H9 (cell line): Measurements from ENCODE around the gene NPFF. TPM values are rescaled to one million over a fixed set of nuclear protein-coding genes. Genes with fewer than 3 reads are reported as not detected.
A peak's percentile ranks its signal among the peaks of the same experiment; 100 is the strongest.

Source experiments
- DNase-seq: peaks from one replicate; pipeline ENCODE4 v3.0.0-alpha.2; 2017
- H2AFZ ChIP-seq: one replicate; pipeline ENCODE4 v1.6.1; 2013; ENCODE audit warnings: mild to moderate bottlenecking, low read length, control low read depth, moderate library complexity
- H2AK5ac ChIP-seq: 2 replicates; pipeline ENCODE4 v1.6.1; 2013; ENCODE audit warnings: low read length, control low read depth, mixed read lengths; ENCODE audit not compliant: insufficient read length
- H2BK120ac ChIP-seq: one replicate; pipeline ENCODE4 v1.6.1; 2013; ENCODE audit warnings: low read depth, mild to moderate bottlenecking, low read length, control low read depth, inconsistent platforms; ENCODE audit not compliant: poor library complexity, severe bottlenecking
- H2BK12ac ChIP-seq: 2 replicates; pipeline ENCODE4 v1.6.1; 2013; ENCODE audit warnings: low read length, control low read depth, mixed read lengths, low read depth; ENCODE audit not compliant: insufficient read length
- H2BK15ac ChIP-seq: 2 replicates; pipeline ENCODE4 v1.6.1; 2013; ENCODE audit warnings: low read depth, low read length, control low read depth
- H2BK20ac ChIP-seq: one replicate; pipeline ENCODE4 v1.6.1; 2013; ENCODE audit warnings: low read depth, mild to moderate bottlenecking, low read length, control low read depth, inconsistent platforms; ENCODE audit not compliant: poor library complexity, severe bottlenecking
- H2BK5ac ChIP-seq: 2 replicates; pipeline ENCODE4 v1.6.1; 2013; ENCODE audit warnings: low read length, control low read depth, mixed read lengths; ENCODE audit not compliant: insufficient read length
- H3K14ac ChIP-seq: 2 replicates; pipeline ENCODE4 v1.6.1; 2013; ENCODE audit warnings: low read length, control low read depth; ENCODE audit not compliant: insufficient read depth
- H3K18ac ChIP-seq: 2 replicates; pipeline ENCODE4 v1.6.1; 2013; ENCODE audit warnings: low read depth, mild to moderate bottlenecking, mixed read lengths, low read length, control low read depth; ENCODE audit not compliant: insufficient read length
- H3K23ac ChIP-seq: 2 replicates; pipeline ENCODE4 v1.6.1; 2013; ENCODE audit warnings: low read length, control low read depth, mixed read lengths, low read depth; ENCODE audit not compliant: insufficient read length
- H3K23me2 ChIP-seq: 2 replicates; pipeline ENCODE4 v1.6.1; 2013; ENCODE audit warnings: low read depth, mild to moderate bottlenecking, mixed read lengths, low read length, control low read depth; ENCODE audit not compliant: insufficient read length, poor library complexity, severe bottlenecking
- H3K27ac ChIP-seq: 2 replicates; pipeline ENCODE4 v1.5.1; 2013; ENCODE audit warnings: low read length, control low read depth, mixed read lengths, low read depth; ENCODE audit not compliant: insufficient read length
- H3K27me3 ChIP-seq: 2 replicates; pipeline ENCODE4 v1.6.1; 2013; ENCODE audit warnings: low read length, control low read depth, inconsistent platforms; ENCODE audit not compliant: insufficient read depth
- H3K4ac ChIP-seq: 2 replicates; pipeline ENCODE4 v1.6.1; 2013; ENCODE audit warnings: low read depth, mild to moderate bottlenecking, control low read depth, inconsistent platforms, low read length, moderate library complexity
- H3K4me1 ChIP-seq: 2 replicates; pipeline ENCODE4 v1.6.1; 2013; ENCODE audit warnings: low read length, control low read depth, inconsistent platforms; ENCODE audit not compliant: insufficient read depth
- H3K4me2 ChIP-seq: 2 replicates; pipeline ENCODE4 v1.6.1; 2013; ENCODE audit warnings: low read length, control low read depth, mixed read lengths; ENCODE audit not compliant: insufficient read length, insufficient read depth
- H3K56ac ChIP-seq: 2 replicates; pipeline ENCODE4 v1.6.1; 2013; ENCODE audit warnings: low read depth, mild to moderate bottlenecking, mixed read lengths, low read length, control low read depth; ENCODE audit not compliant: insufficient read length
- H3K79me1 ChIP-seq: 2 replicates; pipeline ENCODE4 v1.6.1; 2013; ENCODE audit warnings: low read depth, mild to moderate bottlenecking, moderate library complexity, low read length, control low read depth, inconsistent platforms; ENCODE audit not compliant: insufficient read depth, poor library complexity, severe bottlenecking
- H3K79me2 ChIP-seq: 2 replicates; pipeline ENCODE4 v1.6.1; 2013; ENCODE audit warnings: low read length, control low read depth, inconsistent platforms; ENCODE audit not compliant: insufficient read depth
- H3K9ac ChIP-seq: 2 replicates; pipeline ENCODE4 v1.6.1; 2013; ENCODE audit warnings: low read length, control low read depth, mixed read lengths; ENCODE audit not compliant: insufficient read length; ENCODE audit errors: extremely low read depth
- H3K9me3 ChIP-seq: one replicate; pipeline ENCODE4 v1.6.1; 2013; ENCODE audit warnings: low read depth, low read length, inconsistent platforms; ENCODE audit not compliant: control insufficient read depth
- H3T11ph ChIP-seq: one replicate; pipeline ENCODE4 v1.6.1; 2013; ENCODE audit warnings: mild to moderate bottlenecking, low read length, control low read depth, inconsistent platforms
- H4K20me1 ChIP-seq: one replicate; pipeline ENCODE4 v1.6.1; 2013; ENCODE audit not compliant: control insufficient read depth, insufficient read length, insufficient read depth
- H4K5ac ChIP-seq: 2 replicates; pipeline ENCODE4 v1.6.1; 2013; ENCODE audit warnings: low read depth, mild to moderate bottlenecking, mixed read lengths, low read length, control low read depth; ENCODE audit not compliant: insufficient read length
- H4K8ac ChIP-seq: replicated peaks from 2 replicates; pipeline ENCODE4 v1.6.1; 2013; ENCODE audit warnings: low read length, control low read depth, mixed read lengths, low read depth; ENCODE audit not compliant: insufficient read length
- H4K91ac ChIP-seq: 2 replicates; pipeline ENCODE4 v1.6.1; 2013; ENCODE audit warnings: low read depth, mild to moderate bottlenecking, moderate library complexity, mixed read lengths, low read length, control low read depth; ENCODE audit not compliant: insufficient read length
- H3K27ac Mint-ChIP-seq, 3 experiments: 2 replicates in 2 of 3; 3 replicates in 1 of 3; pipeline ENCODE4 v1.8.0; 2020 to 2021; ENCODE audit warnings: mixed read lengths in 3 of 3, mild to moderate bottlenecking in 1 of 3, moderate library complexity in 1 of 3
- H3K27me3 Mint-ChIP-seq: 2 replicates; pipeline ENCODE4 v1.8.0; 2021; ENCODE audit warnings: low read depth, mild to moderate bottlenecking, moderate library complexity, mixed read lengths
- H3K36me3 Mint-ChIP-seq, 3 experiments: 2 replicates in 2 of 3; 3 replicates in 1 of 3; pipeline ENCODE4 v1.8.0; 2020 to 2021; ENCODE audit warnings: low read depth in 3 of 3, mixed read lengths in 3 of 3; ENCODE audit not compliant: insufficient read depth in 1 of 3
- H3K4me1 Mint-ChIP-seq, 2 experiments: 2 replicates each; pipeline ENCODE4 v1.8.0; 2020; ENCODE audit warnings: mixed read lengths in 2 of 2
- H3K4me3 Mint-ChIP-seq, 2 experiments: 2 replicates in 1 of 2; 3 replicates in 1 of 2; pipeline ENCODE4 v1.8.0; 2020 to 2021; ENCODE audit warnings: mild to moderate bottlenecking in 2 of 2, mixed read lengths in 2 of 2, moderate library complexity in 1 of 2
- H3K9me3 Mint-ChIP-seq, 2 experiments: 2 replicates in 1 of 2; 3 replicates in 1 of 2; pipeline ENCODE4 v1.8.0; 2020; ENCODE audit warnings: mild to moderate bottlenecking in 2 of 2, mixed read lengths in 2 of 2, moderate library complexity in 1 of 2
- WGBS: extraction: QIAGEN DNeasy Blood & Tissue Kit; methylation state at CpG from one replicate; pipeline ENCODE4 v1.1.7; 2013; ENCODE audit warnings: missing lambda C conversion rate, low lambda C conversion rate, mixed read lengths; ENCODE audit not compliant: insufficient read length; ENCODE audit errors: extremely low coverage; 5-methylcytosine and 5-hydroxymethylcytosine counted together
- total RNA-seq: library from RNA; stranded (reverse); gene quantifications from 2 replicates; pipeline ENCODE4 v1.2.1, GENCODE V29; 2021
- TF ChIP-seq, protein P1 (sequence below): fragments of 200-600 bp; sonication (generic); conservative IDR thresholded peaks from 3 replicates; pipeline ENCODE4 v1.8.0; 2021; ENCODE audit warnings: antibody characterized with exemption, mild to moderate bottlenecking

Gene NPFF
- total RNA-seq, 1 experiment from 2014 or later, result not detected

DNA sequence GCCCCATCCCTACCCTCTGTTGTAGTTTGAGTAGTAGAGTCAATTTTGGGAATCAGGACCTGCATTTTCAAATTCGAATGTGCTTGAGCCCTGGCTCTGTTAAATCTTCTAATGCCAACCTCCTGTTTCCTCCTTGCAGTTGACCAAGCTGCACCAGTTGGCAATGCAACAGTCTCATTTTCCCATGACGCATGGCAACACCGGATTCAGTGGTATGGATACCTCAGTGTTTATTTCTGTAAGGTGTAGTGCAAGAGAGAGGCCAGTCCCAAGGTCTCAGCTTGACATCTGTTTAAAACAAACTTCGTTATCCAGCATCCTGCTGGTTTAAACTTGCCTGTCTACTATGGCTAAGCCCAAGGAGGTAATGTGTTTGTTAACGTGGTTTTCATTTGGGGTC is 40.2 kb downstream of the NPFF start:
- H3K27ac Mint-ChIP-seq, result peak overlapping the region; percentile 40 to 92 (median 89); a peak in 4 of 7 replicates

More for the DNA sequence above, 40.2 kb downstream of the NPFF start:
- Mint-ChIP-seq H3K27me3 (no peaks in the 10 kb centered on the region), H3K9me3 (no peaks in the 10 kb centered on the region; a peak in 1 of 5 replicates), H3K4me3 (no peak overlapping the region), H3K36me3 (peaks cover 77 to 99% (median 96%) of the 10 kb centered on the region in 3 experiments), H3K4me1 (peaks cover 30 to 56% of the 10 kb centered on the region in 2 experiments)
- Histone ChIP-seq H3K79me1 (peaks cover 14% of the 10 kb centered on the region), H2BK20ac (no peak overlapping the region), H4K20me1 (no peaks in the 10 kb centered on the region), H3K27me3 (no peaks in the 10 kb centered on the region), H4K91ac (no peak overlapping the region), H3K23ac (no peak overlapping the region), H3K79me2 (no peaks in the 10 kb centered on the region; the same call in none of the 2 replicates), H3K4me1 (no peaks in the 10 kb centered on the region), H3T11ph (no peak overlapping the region), H2BK15ac (no peak overlapping the region), H2AFZ (no peak overlapping the region), H3K4me2 (no peak overlapping the region), H3K4ac (no peak overlapping the region), H3K9ac (no peak overlapping the region), H3K56ac (no peak overlapping the region), H2BK12ac (no peak overlapping the region), H2BK120ac (no peak overlapping the region), H3K23me2 (no peaks in the 10 kb centered on the region), H3K27ac (no peak overlapping the region), H4K5ac (no peak overlapping the region), H3K14ac (no peak overlapping the region), H2BK5ac (no peak overlapping the region), H4K8ac (peak overlapping the region; percentile 65), H3K9me3 (no peaks in the 10 kb centered on the region), H2AK5ac (no peak overlapping the region), H3K18ac (no peak overlapping the region)
- TF ChIP-seq, protein P1, sequence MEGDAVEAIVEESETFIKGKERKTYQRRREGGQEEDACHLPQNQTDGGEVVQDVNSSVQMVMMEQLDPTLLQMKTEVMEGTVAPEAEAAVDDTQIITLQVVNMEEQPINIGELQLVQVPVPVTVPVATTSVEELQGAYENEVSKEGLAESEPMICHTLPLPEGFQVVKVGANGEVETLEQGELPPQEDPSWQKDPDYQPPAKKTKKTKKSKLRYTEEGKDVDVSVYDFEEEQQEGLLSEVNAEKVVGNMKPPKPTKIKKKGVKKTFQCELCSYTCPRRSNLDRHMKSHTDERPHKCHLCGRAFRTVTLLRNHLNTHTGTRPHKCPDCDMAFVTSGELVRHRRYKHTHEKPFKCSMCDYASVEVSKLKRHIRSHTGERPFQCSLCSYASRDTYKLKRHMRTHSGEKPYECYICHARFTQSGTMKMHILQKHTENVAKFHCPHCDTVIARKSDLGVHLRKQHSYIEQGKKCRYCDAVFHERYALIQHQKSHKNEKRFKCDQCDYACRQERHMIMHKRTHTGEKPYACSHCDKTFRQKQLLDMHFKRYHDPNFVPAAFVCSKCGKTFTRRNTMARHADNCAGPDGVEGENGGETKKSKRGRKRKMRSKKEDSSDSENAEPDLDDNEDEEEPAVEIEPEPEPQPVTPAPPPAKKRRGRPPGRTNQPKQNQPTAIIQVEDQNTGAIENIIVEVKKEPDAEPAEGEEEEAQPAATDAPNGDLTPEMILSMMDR, result no peak
- no peak for DNase-seq
- no CpG with 5 or more reads among the region's 5 CpGs for WGBS
